BE2C (cell line): ENCODE measurements around the gene HSF5.
A peak's percentile ranks its signal among the peaks of the same experiment; 100 is the strongest.

Source experiments
- DNase-seq: peaks from one replicate; pipeline ENCODE4 v3.0.0-alpha.2; 2020
- H3K27me3 ChIP-seq: fragments of 250-450 bp; sonication (Bioruptor Pico); 2 replicates; pipeline ENCODE4 v1.5.1; 2020; ENCODE audit warnings: mild to moderate bottlenecking
- H3K36me3 ChIP-seq: fragments of 250-450 bp; sonication (Bioruptor Pico); 2 replicates; pipeline ENCODE4 v1.5.1; 2020; ENCODE audit warnings: mild to moderate bottlenecking
- H3K4me1 ChIP-seq: fragments of 250-450 bp; sonication (Bioruptor Pico); 2 replicates; pipeline ENCODE4 v1.5.1; 2020
- H3K4me3 ChIP-seq: 2 replicates; pipeline ENCODE4 v1.5.1; 2011; ENCODE audit warnings: low read depth, low read length
- H3K9me3 ChIP-seq: fragments of 250-450 bp; sonication (Bioruptor Pico); 2 replicates; pipeline ENCODE4 v1.5.1; 2020
- TF ChIP-seq, protein P1 (sequence below): IDR thresholded peaks from 2 replicates; pipeline ENCODE4 v1.5.1; 2012; ENCODE audit warnings: mild to moderate bottlenecking, low read depth, low read length

Gene HSF5

DNA sequence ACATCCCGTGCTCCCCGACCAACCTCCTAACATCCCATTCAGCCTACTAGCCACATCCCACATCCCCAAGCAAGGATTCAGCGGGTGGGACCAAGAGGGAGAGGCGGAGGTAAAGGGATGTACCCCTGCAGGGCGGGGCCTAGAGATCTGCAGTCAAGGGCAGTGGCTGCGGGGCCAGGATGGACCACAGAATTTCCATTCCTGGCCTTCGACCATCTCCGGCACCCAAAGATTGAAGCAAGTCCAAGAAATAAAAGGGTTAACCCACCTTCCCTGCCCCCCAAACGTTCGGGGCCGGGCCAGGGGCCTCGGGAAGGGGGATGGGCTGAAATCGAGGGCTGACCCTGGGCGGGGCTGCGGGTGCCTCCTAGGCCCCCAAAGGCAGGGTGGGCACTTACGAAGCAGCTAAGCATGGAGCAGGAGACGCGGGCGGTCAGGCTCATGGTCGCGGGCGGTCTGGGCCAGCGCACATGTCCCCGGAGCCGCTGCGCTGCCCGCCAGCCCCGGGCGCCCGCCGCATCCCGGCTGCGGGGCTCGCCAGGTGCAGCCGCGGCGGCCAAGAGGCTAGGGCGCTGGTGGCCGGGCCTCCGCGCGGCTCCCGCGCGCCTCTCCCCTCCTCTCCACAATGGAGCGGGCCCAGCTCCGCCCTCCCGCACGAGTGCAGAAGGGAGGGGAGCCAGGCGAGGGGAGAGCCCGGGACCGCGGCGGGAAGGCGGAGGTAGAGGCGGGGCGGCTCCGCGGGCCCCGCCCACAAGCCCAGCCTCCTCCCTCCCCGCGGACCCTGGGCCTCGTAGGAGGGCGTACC lies 26.0 kb upstream of the HSF5 start, which contains the start of gene MTMR4:
TSS of gene MTMR4 (minus strand) at position 674 of the 805 bp plus-strand sequence. CDS start at position 443, 231 bp downstream.
- H3K4me1 ChIP-seq: 0 out of 2 replicates have a peak, but pooled peaks cover 3% of the 10 kb centered on the region
- DNase-seq: peak; percentile 93

DNA sequence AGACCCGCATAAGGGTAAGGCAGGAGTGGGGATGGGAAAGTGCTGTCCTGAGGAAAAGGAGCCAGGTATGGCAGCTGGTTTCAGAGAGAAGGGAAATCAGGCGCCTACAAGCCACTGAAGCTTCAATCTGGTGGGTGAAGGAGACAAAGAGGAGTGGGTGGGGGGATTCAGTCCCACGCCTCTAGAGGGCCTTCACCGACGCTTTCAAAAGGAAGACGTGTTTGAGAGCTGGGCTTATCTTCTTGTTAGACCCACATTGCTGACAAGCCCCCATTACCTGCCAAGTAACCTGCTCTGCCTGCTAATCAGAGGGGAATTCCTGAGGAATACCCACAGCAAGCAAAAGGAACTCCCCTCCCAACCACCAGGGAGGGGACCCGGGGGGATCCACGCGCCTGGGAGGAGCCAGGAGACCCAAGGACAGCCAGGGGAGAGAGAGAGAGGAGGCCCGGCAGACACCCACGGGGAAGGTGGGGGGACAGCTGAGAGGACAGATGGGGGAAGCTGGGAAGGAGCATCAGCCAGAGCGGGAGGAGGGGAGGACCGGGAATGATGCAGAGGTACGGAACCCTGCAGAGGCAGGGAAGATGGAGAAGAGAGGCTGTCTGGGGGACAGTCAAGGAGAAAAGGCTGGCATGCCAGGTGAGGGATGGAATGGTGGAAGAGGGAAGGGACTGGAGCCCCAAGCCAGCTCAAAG lies 25.2 kb upstream of the HSF5 start:
- H3K4me3 ChIP-seq: peak overlapping the region; percentile 86
- H3K4me1 ChIP-seq: 0 out of 2 replicates have a peak, but pooled peaks cover 3% of the 10 kb centered on the region
- no peaks in the 10 kb centered on the region for H3K9me3 ChIP-seq
- DNase-seq: no peak
- TF ChIP-seq, protein P1, sequence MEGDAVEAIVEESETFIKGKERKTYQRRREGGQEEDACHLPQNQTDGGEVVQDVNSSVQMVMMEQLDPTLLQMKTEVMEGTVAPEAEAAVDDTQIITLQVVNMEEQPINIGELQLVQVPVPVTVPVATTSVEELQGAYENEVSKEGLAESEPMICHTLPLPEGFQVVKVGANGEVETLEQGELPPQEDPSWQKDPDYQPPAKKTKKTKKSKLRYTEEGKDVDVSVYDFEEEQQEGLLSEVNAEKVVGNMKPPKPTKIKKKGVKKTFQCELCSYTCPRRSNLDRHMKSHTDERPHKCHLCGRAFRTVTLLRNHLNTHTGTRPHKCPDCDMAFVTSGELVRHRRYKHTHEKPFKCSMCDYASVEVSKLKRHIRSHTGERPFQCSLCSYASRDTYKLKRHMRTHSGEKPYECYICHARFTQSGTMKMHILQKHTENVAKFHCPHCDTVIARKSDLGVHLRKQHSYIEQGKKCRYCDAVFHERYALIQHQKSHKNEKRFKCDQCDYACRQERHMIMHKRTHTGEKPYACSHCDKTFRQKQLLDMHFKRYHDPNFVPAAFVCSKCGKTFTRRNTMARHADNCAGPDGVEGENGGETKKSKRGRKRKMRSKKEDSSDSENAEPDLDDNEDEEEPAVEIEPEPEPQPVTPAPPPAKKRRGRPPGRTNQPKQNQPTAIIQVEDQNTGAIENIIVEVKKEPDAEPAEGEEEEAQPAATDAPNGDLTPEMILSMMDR: 0 out of 2 replicates have a peak, but pooled peaks have one; percentile 13
- peaks cover 29% of the 10 kb centered on the region for H3K36me3 ChIP-seq
- H3K27me3 ChIP-seq: no peaks in the 10 kb centered on the region

More for the DNA sequence above, 26.0 kb upstream of the HSF5 start, which contains the start of gene MTMR4:
- TF ChIP-seq, protein P1: no peak
- Histone ChIP-seq H3K36me3 (peaks cover 26% of the 10 kb centered on the region; the same call in 1 of the 2 replicates), H3K9me3 (no peaks in the 10 kb centered on the region), H3K4me3 (peak within 1 kb of the TSS; percentile 86), H3K27me3 (no peaks in the 10 kb centered on the region)

DNA sequence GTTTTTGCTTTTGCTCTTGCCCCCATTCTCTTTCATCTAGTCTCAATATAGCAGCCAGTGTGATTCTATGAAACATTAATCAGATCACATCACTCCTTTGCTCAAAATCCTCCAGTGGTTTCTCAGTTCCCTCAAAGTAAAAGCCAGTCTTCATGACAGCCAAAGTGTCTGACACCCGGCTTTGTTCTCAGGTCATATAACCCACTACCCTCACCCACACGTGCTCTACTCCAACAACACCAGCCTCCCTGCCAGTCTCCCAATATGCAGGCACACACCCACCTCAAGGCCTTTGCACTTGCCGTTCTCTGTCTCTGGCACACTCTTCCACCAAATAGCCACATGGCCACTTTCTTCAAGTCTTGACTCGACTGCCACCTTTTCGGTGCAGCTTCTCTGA lies 21.9 kb upstream of the HSF5 start:
- Histone ChIP-seq H3K9me3 (no peaks in the 10 kb centered on the region), H3K27me3 (no peaks in the 10 kb centered on the region), H3K4me1 (no peaks in the 10 kb centered on the region), H3K4me3 (no peak overlapping the region), H3K36me3 (peaks cover 51% of the 10 kb centered on the region)
- DNase-seq: no peak
- TF ChIP-seq, protein P1: no peak

- DNase-seq: no peak
- Histone ChIP-seq H3K4me1 (no peaks in the 10 kb centered on the region), H3K36me3 (peaks cover 63% of the 10 kb centered on the region), H3K9me3 (no peaks in the 10 kb centered on the region), H3K4me3 (no peak overlapping the region), H3K27me3 (no peaks in the 10 kb centered on the region)
- TF ChIP-seq, protein P1: no peak
Observed at GRCh38 chr17:58508341-58509067, 20.3 kb upstream of the HSF5 start.

GRCh38 chr17:58507123-58507634 lies 19.0 kb upstream of the HSF5 start:
- no peaks in the 10 kb centered on the region for H3K4me1 ChIP-seq
- DNase-seq: no peak
- H3K9me3 ChIP-seq: no peaks in the 10 kb centered on the region
- H3K4me3 ChIP-seq: no peak overlapping the region
- H3K36me3 ChIP-seq: peaks cover 62% of the 10 kb centered on the region
- TF ChIP-seq, protein P1: no peak
- H3K27me3 ChIP-seq: no peaks in the 10 kb centered on the region
